Subcutaneous preadipocyte (primary cell): Measurements from ENCODE around the gene ACTR8. TPM values are rescaled to one million over a fixed set of nuclear protein-coding genes. Genes with fewer than 3 reads are reported as not detected.

Source experiments
- total RNA-seq: library from RNA; depleted of rRNA; stranded (reverse); fragments of >200 nt; gene quantifications from 2 replicates; pipeline ENCODE4 v1.2.3, GENCODE V29; 2012

ACTR8 gene
- 24.6 and 25.6 TPM in 2 replicates for total RNA-seq

GRCh38 chr3:53881691-53882593 lies at the start of gene ACTR8:
Gene ACTR8 (minus strand): TSS chr3:53882152. CDS start chr3:53882101, 51 bp downstream.

GRCh38 chr3:53891497-53892285 lies 9.7 kb upstream of the ACTR8 start, which contains the start of gene SELENOK:
Gene SELENOK (minus strand): TSS chr3:53891859.

GRCh38 chr3:53846134-53846850 lies 35.7 kb downstream of the ACTR8 start, which contains the start of the genes CHDH and IL17RB:
Gene CHDH (minus strand): TSS chr3:53846419. CDS start chr3:53824008, 22,411 bp downstream.
Gene IL17RB (plus strand): TSS chr3:53846568. CDS start chr3:53846589, 21 bp downstream.

Other genes starting within 250 kb of the ACTR8 start
- gene CHDH, start 35.7 kb downstream of the ACTR8 start, total RNA-seq, result under 0.01 and 0.37 TPM in 2 replicates
- gene IL17RB, start 35.6 kb downstream of the ACTR8 start, total RNA-seq, result under 0.01 TPM in 1 of 2 replicates, not detected in the other
- gene SELENOK, start 9.7 kb upstream of the ACTR8 start, total RNA-seq, result 9.6 and 13.1 TPM in 2 replicates
- gene CACNA2D3, start 240.4 kb upstream of the ACTR8 start, total RNA-seq, result under 0.01 TPM in 1 of 2 replicates, not detected in the other